ENCODE results near the gene ZNF2. TPM values are rescaled to one million over a fixed set of nuclear protein-coding genes. Genes with fewer than 3 reads are reported as not detected.
A peak's percentile ranks its signal among the peaks of the same experiment; 100 is the strongest.

ZNF2 gene
- 3.8 TPM for polyA plus RNA-seq

DNA sequence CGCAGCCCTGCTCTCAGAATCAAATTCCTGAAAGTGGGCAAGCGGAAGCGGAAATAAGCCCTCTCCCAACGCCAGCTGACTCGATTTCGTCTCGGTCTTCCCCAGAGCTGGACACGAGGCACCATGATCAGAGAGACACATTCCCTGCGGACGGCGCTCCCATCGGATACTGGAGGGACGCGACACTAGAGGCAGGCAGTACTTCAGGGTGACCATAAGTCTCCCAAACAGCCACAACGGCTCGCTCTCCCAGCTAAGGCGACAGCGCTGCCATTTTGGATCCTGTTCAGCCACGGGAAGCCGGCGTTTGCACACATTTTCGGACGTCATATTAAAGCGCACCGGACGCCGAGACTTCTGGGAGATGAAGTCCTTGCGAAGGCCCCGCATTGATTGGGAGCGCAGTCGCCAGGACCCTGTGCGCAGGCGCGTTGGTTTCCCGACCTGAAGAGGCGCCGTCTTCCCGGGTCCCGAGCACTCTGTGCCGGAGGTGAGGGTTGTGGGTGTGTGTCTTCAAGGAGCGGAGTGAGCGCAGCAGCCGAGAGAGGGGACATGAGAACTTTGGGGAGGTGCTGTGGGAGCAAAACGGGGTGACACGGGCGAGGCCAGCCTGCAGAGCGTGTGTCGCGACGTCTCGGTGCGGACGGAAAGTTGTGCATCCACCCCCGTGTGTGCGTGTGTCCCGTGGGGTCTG lies at the start of gene ZNF2:
TSS of gene ZNF2 (plus strand) at position 439 of the 694 bp plus-strand sequence. CDS start 10,418 bp downstream, outside the sequence.
- Mint-ChIP-seq H3K27me3 (no peaks in the 10 kb centered on the region), H3K4me1 (peaks cover 23 to 26% (median 25%) of the 10 kb centered on the region in 3 donors), H3K27ac (peak within 1 kb of the TSS; percentile 93 to 99 (median 98)), H3K36me3 (peaks cover 4% of the 10 kb centered on the region), H3K9me3 (peaks cover 0 to 1% (median 0%) of the 10 kb centered on the region in 3 donors), H3K4me3 (peak within 1 kb of the TSS; percentile 99 to 100 (median 100))

DNA sequence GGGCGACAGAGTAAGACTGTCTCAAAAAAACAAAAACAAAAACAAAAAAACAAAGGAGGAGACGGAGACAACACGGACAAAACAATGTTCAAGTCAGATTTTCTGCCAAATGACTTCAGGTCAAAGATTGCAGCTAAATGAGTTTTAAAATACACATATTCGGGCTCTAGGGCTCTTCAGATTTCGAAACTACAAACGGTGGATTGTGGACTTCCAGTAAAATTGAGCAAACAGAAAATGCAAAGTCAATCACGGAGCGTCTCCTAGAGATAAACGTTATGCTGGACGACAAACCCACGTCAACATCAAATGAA lies 44.6 kb upstream of the ZNF2 start:
- H3K9me3 Mint-ChIP-seq = no peaks in the 10 kb centered on the region
- H3K4me1 Mint-ChIP-seq = peaks cover 20 to 44% (median 36%) of the 10 kb centered on the region in 3 donors
- H3K27me3 Mint-ChIP-seq = no peaks in the 10 kb centered on the region
- no peaks in the 10 kb centered on the region for H3K36me3 Mint-ChIP-seq
- peak overlapping the region; percentile 71 to 97 (median 91) for H3K27ac Mint-ChIP-seq
- H3K4me3 Mint-ChIP-seq = peak overlapping the region; percentile 95 to 99 (median 96)

- H3K4me3 Mint-ChIP-seq = peak within 1 kb of the TSS; percentile 95 to 99 (median 96)
- H3K27ac Mint-ChIP-seq = peak within 1 kb of the TSS; percentile 71 to 97 (median 91)
- H3K36me3 Mint-ChIP-seq = no peaks in the 10 kb centered on the region
- no peaks in the 10 kb centered on the region for H3K9me3 Mint-ChIP-seq
- no peaks in the 10 kb centered on the region for H3K27me3 Mint-ChIP-seq
- peaks cover 20 to 44% (median 36%) of the 10 kb centered on the region in 3 donors for H3K4me1 Mint-ChIP-seq
These were observed 44.0 kb upstream of the ZNF2 start, which contains the start of gene MRPS5 for GRCh38 chr2:95121407-95122196. MRPS5 (minus strand) TSS chr2:95121808; CDS start chr2:95121791, 17 bp downstream.

- H3K4me1 Mint-ChIP-seq = peaks cover 18 to 42% (median 34%) of the 10 kb centered on the region in 3 donors
- peaks cover 2% of the 10 kb centered on the region for H3K27me3 Mint-ChIP-seq
- peak overlapping the region in 2 of 3 donors; percentile 33 to 91 for H3K27ac Mint-ChIP-seq
These were observed 43.4 kb upstream of the ZNF2 start for GRCh38 chr2:95122197-95122551.

GRCh38 chr2:95138702-95139101 lies 26.9 kb upstream of the ZNF2 start:
- peaks cover 16 to 45% (median 39%) of the 10 kb centered on the region in 3 donors for H3K9me3 Mint-ChIP-seq
- no peak overlapping the region for H3K4me3 Mint-ChIP-seq
- H3K27ac Mint-ChIP-seq = no peak overlapping the region
- no peaks in the 10 kb centered on the region for H3K27me3 Mint-ChIP-seq
- peaks cover 9% of the 10 kb centered on the region for H3K36me3 Mint-ChIP-seq
- no peaks in the 10 kb centered on the region for H3K4me1 Mint-ChIP-seq

More at GRCh38 chr2:95122197-95122551, 43.4 kb upstream of the ZNF2 start:
- Mint-ChIP-seq H3K36me3 (no peaks in the 10 kb centered on the region), H3K4me3 (peak overlapping the region; percentile 95 to 99 (median 96)), H3K9me3 (no peaks in the 10 kb centered on the region)

- peaks cover 0 to 2% (median 0%) of the 10 kb centered on the region in 3 donors for H3K4me1 Mint-ChIP-seq
- H3K36me3 Mint-ChIP-seq = peaks cover 6% of the 10 kb centered on the region
- peaks cover 19 to 57% (median 55%) of the 10 kb centered on the region in 3 donors for H3K9me3 Mint-ChIP-seq
- no peaks in the 10 kb centered on the region for H3K27me3 Mint-ChIP-seq
- H3K27ac Mint-ChIP-seq = no peak overlapping the region
- H3K4me3 Mint-ChIP-seq = no peak overlapping the region
These were observed 21.8 kb upstream of the ZNF2 start for GRCh38 chr2:95143838-95144237.

- Mint-ChIP-seq H3K27me3 (no peaks in the 10 kb centered on the region), H3K4me1 (peaks cover 0 to 2% (median 0%) of the 10 kb centered on the region in 3 donors), H3K4me3 (peak overlapping the region in 1 of 4 donors; percentile 3), H3K36me3 (peaks cover 26% of the 10 kb centered on the region), H3K27ac (no peak overlapping the region), H3K9me3 (peaks cover 26 to 66% (median 41%) of the 10 kb centered on the region in 3 donors)
These were observed 16.1 kb upstream of the ZNF2 start for GRCh38 chr2:95149397-95149984.

- H3K4me1 Mint-ChIP-seq = peaks cover 0 to 1% (median 0%) of the 10 kb centered on the region in 3 donors
- H3K9me3 Mint-ChIP-seq = peaks cover 3 to 9% (median 4%) of the 10 kb centered on the region in 3 donors
- peak overlapping the region; percentile 80 to 94 (median 86) for H3K4me3 Mint-ChIP-seq
- peak overlapping the region in 1 of 3 donors; percentile 16 for H3K27ac Mint-ChIP-seq
- H3K36me3 Mint-ChIP-seq = peaks cover 15% of the 10 kb centered on the region
- H3K27me3 Mint-ChIP-seq = no peaks in the 10 kb centered on the region
These were observed 7.2 kb upstream of the ZNF2 start for GRCh38 chr2:95158441-95158840.

DNA sequence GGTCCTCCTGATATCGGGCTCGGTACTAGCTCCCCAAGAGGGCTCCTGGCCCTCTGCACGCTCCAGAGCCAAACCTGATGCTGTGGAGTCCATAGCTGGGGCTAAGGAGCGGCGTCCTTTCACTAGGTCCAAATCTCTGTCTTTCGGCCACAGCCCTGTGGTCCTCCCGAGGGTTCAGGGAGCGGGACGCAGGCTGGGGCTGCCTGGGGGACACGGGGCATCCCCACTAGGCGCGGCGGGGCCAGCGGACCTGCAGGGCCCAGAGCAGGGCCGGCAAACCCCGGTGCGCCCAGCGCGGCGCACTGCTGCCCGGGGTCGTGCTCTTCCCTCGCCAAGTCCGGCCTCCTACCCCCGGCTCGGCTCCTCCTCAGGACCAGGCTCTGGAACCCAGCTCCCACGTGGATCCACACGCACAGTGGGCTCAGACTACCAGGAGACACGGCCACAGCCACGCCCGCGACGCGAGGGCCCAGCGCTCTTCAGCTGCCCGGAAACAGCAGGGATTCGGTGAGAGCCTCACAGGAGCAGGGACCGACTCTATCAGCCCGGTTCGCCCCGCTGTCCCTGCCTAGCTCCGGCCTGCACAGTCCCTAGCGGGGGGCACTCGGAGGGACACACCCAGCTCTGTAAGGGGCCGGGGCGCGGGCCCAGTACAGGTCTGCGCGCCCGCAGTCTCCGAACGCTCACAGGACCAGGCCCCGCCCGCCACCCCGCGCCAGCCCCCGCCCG lies 6.6 kb upstream of the ZNF2 start:
- H3K4me3 Mint-ChIP-seq = peak overlapping the region; percentile 80 to 94 (median 84)
- peaks cover 0 to 1% (median under 1%) of the 10 kb centered on the region in 3 donors for H3K4me1 Mint-ChIP-seq

DNA sequence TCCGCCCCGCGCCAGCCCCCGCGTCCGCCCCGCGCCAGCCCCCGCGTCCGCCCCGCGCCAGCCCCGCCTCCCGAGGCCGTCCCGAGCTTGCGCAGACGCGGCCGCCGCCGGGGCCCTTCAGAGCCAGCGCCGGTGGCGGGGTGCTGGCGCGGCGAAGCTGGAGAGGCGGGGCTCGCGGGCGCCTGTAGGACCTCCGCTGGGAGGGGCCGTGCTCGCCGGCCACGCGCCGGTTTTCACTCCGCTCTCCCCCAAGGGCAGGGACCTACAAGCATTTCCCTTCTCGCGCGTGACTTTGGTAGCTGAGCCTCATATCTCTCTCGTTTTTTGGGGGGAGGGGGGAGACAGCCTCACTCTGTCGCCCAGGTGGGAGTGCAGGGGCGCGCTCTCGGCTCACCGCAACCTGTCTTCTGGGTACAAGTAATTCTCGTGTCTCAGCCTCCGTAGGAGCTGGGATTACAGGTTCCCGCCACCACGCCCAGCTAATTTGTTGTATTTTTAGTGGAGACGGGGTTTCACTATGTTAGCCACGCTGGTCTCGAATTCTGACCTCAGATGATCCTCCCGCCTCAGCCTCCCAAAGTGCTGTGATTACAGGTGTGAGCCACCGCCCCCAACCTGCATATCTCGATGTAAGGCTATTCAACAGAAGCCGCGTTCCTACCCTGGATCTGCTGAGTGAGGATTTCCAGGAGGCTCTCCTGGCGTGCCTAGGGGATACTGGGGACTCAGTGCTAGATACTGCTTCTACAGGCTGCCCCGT lies 5.7 kb upstream of the ZNF2 start, which contains the start of gene ZNF514:
TSS of gene ZNF514 (minus strand) at position 159 of the 760 bp plus-strand sequence. CDS start 6,595 bp downstream, outside the sequence.
- Mint-ChIP-seq H3K27ac (peak within 1 kb of the TSS in 2 of 3 donors; percentile 64 to 73), H3K27me3 (no peaks in the 10 kb centered on the region), H3K36me3 (peaks cover 11% of the 10 kb centered on the region), H3K9me3 (peaks cover 0 to 6% (median 3%) of the 10 kb centered on the region in 3 donors), H3K4me3 (peak within 1 kb of the TSS; percentile 82 to 96 (median 90)), H3K4me1 (peaks cover 0 to 6% (median 6%) of the 10 kb centered on the region in 3 donors)

More for the DNA sequence above, 6.6 kb upstream of the ZNF2 start:
- no peak overlapping the region for H3K27ac Mint-ChIP-seq
- H3K27me3 Mint-ChIP-seq = no peaks in the 10 kb centered on the region
- peaks cover 11% of the 10 kb centered on the region for H3K36me3 Mint-ChIP-seq
- peaks cover 0 to 6% (median 4%) of the 10 kb centered on the region in 3 donors for H3K9me3 Mint-ChIP-seq

GRCh38 chr2:95165030-95165370 lies 609 bp upstream of the ZNF2 start:
- Mint-ChIP-seq H3K27ac (peak overlapping the region; percentile 93 to 99 (median 98)), H3K36me3 (peaks cover 4% of the 10 kb centered on the region), H3K9me3 (peaks cover 0 to 1% (median 0%) of the 10 kb centered on the region in 3 donors), H3K4me1 (peaks cover 22 to 26% (median 25%) of the 10 kb centered on the region in 3 donors), H3K27me3 (no peaks in the 10 kb centered on the region), H3K4me3 (peak overlapping the region; percentile 99 to 100 (median 100))

DNA sequence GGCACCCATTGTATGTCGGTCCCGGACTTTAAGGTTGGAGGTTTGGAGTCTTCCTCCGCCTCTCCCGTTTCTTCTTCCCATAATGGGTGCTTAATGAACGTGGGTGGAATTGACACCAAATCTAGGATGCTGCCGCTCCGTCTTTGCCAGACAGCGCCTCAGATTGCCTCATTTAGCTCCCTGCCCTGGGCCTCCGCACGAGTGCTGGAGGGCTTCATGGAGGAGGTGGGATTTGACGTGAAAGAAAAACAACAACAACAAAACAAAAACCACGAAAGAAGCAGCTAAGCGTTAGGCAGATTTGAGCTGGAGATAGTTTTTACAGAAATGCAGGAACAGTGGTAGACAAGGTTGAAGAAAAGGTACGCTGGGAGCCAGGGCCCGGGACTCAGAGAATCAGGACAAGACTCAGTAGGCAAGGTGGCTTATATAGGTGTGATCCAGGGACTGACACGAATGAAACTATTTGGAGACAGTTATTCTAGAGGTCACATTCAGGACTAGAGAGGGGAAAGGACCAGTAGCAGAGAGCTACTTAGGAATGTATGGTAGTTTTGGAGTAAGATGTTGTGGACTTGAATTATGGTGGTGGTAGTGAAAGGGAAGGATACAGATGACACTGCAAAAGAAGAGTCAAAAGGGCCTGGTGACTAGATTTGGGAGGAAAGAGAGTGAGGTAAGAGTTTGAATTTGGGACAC lies 605 bp downstream of the ZNF2 start:
- Mint-ChIP-seq H3K4me3 (peak overlapping the region; percentile 99 to 100 (median 100)), H3K4me1 (peaks cover 23 to 26% (median 25%) of the 10 kb centered on the region in 3 donors), H3K9me3 (peaks cover 0 to 1% (median 0%) of the 10 kb centered on the region in 3 donors), H3K27ac (peak overlapping the region; percentile 93 to 99 (median 98)), H3K27me3 (no peaks in the 10 kb centered on the region), H3K36me3 (peaks cover 4% of the 10 kb centered on the region)

DNA sequence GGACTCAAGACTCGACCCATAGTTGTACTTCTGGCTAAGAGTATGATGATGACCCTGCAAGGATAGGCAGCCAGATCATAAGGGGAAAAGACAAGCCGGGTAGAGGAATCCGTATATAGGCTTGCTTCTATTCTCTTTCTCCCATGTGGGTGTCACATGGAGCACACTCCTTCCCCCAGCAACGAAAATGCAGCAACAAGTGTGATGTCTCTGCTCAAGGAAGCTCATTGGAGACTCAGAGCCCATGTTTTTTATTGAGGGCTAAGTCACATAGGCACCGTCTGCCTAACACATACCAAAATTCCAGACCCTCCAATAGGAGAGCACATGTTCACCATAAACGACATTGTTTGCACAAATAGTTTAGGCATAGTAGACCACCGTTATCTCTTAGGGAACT lies 6.3 kb downstream of the ZNF2 start:
- peaks cover 7 to 16% (median 8%) of the 10 kb centered on the region in 3 donors for H3K4me1 Mint-ChIP-seq
- peaks cover 6% of the 10 kb centered on the region for H3K36me3 Mint-ChIP-seq
- H3K27ac Mint-ChIP-seq = no peak overlapping the region
- peak overlapping the region in 2 of 4 donors; percentile 0 to 34 for H3K4me3 Mint-ChIP-seq
- no peaks in the 10 kb centered on the region for H3K27me3 Mint-ChIP-seq
- H3K9me3 Mint-ChIP-seq = no peaks in the 10 kb centered on the region
